NCI-H748 (cell line): ENCODE measurements around the gene CITED4.

Source experiments
- DNase-seq: peaks from one replicate; lab custom pipeline; 2025; ENCODE audit not compliant: unreplicated experiment; lab: John Stamatoyannopoulos, UW

The CITED4 gene

DNA sequence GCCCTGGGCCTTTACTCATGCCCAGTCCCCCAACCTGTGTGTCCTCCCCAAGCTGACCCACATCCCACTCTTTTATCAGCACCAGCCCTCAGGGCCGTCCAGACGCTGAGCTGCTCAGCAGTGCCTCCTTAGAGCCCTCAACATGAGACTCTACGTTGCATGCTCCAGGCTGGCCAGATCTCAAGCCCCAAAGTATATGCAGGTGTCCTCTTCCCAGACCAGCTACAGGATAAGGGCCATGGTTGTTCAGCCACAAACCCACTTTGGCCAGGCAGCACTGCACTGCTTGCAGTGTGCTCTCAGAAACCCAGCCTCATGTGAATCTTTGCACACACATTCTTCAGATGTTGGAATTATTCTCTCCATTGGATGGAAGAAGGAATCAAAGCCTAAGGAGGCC is 6.0 kb downstream of the CITED4 start:
- DNase-seq = no peak

DNA sequence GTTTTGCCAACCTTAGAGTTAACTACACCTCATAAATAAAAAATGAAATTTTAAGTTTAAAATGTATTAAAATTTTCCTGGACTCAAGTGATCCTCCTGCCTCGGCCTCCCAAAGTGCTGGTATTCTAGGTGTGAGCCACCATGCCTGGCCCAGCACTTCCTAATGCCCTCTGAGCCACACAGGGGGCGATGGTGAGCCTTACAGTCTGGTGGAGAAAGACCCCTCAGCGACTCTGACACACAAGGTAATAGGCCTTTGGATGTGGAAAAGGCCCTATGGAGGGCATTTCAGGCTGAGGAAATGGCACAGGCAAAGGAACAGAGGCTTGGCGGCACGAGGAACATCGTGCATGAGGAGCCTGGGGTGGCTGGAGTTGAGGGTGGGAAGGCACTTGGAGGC is 6.7 kb downstream of the CITED4 start:
- peak; percentile 79 for DNase-seq

DNA sequence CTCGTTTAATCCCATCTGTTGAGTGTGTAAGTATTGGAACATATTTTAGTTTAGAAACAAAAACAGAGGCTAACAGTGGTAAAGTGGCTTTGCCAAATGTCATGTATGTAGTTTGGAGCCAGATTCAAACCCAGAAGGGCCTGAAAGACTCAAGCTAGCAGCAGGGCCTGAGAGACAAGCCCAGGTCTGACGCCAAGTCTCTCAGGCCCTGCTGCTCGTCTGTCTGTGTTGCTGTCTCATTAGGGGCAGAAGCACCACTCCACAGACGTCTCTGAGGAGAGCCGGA is 8.3 kb downstream of the CITED4 start:
- DNase-seq = no peak

- no peak for DNase-seq
These were observed 8.9 kb downstream of the CITED4 start for GRCh38 chr1:40853113-40853884.

DNA sequence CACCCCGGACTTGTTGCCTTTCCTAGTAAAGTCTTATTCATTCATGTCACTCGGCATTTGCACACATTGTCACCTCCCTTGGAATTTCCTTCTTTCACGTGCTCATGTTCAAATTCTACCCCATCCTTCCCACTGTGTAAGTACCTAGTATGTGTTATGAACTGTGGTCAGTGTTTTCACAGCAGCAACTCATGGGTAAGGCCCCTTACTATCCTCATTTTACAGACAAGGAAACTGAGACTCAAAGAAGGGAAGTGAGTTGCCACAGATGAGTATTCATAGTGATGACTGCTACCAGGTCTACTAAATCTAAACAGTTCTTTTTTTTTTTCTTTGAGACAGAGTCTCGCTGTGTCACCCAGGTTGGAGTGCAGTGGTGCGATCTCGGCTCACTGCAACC is 10.5 kb downstream of the CITED4 start:
- DNase-seq = no peak

DNA sequence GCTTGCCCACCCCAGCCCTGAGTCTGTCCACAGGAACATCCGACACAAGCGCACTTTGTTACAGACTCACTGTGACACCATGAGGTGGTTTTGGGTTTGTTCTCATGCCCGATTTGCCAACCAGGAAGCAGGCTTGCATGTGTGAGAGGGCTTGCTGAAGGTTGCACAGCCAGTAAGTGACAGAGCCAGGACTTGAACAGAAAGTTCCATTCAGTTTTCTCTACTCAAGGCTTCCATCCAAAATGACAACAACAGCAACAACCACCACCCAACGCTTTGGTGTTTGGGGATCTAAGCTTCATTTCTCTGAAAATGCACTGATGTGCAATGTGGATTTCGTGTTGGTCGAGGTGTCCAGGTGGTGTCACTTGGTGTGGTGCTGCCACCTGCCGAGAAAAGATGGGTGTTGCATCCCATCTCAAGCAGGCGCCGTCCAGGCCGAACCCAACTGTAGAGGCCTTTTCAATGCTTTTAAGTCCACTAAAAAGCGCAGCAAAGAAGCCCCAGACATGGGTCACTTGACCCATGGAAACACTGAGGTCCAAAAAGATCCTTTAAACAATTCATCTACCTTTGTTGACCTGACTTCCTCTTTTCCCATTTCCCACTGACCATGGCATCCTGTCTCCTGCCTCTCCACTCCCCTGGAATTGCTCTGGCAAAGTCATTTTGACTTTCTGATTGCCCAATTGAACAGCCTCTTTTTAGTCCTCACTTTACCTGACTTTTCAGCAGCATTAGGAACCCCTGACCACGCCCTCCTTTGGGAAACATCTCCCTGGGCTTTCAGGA is 12.2 kb downstream of the CITED4 start:
- DNase-seq = peak; percentile 95

DNA sequence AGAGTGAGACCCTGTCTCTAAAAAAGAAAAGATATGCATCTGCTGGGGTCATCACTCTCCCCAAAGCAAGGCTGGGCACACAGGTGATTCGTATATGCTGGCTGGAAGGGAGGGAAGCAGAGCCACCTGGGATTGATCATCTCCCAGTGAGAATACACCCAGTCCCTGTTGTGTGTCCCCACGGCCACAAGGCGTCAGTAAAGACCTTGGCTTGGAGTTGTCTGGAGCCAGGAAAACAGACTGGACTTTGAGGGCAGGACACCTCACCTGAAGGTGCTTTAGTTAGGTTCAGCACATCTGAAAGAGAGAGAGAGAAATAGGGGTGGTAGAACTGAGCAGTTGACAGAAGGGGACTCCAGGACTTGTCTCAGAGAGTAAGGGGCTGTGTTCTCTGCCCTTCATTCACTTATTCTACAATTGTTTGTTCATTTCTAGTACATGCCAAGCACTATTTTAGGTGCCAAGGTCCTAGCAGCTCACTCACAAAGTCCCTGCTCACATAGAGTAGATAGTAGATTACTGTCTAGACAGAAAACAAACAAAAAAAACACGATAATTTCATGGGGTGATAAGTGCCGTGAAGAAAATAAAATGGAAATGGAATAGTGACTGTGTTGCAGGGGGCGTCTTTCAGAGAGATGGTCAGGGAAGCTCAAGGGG is 13.5 kb downstream of the CITED4 start:
- DNase-seq = peak; percentile 98

GRCh38 chr1:40847023-40847745 is 15.0 kb downstream of the CITED4 start:
- no peak for DNase-seq

DNA sequence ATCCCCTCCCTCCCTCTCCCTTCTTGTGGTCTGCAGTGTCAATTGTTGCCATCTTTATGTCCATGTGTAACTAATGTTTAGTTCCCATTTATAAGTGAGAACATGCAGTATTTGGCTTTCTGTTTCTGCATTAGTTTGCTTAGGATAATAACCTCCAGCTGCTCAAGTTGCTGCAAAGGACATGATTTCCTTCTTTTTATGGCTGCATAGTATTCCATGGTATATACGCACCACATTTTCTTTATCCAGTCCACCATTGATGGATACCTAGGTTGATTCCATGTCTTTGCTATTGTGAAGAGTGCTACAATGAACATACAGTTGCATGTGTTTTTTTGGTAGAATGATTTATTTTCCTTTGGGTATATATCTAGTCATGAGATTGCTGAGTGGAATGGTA is 16.3 kb downstream of the CITED4 start:
- no peak for DNase-seq

- no peak for DNase-seq
These were observed 17.0 kb downstream of the CITED4 start for GRCh38 chr1:40844887-40845878.

DNA sequence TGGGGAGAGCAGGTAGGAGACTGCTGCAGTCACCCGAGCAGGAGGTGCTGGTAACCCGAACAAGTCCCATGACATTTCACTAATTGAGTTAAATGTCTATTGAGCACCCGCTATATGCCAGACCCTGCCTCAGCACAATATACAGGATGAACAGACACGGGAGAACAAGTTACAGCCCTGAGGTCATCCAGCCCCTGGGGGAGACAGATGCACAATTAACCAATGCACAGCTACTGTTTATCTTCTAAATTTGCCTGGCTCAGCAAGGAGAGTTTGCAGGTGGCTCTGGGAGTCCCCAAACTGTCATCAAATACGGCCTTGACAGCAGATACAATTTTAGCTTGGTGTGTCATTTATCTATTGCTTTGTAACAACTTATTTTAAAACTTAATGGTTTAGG is 18.1 kb downstream of the CITED4 start:
- peak; percentile 68 for DNase-seq

- no peak for DNase-seq
These were observed 19.5 kb downstream of the CITED4 start for GRCh38 chr1:40842691-40843090.

DNA sequence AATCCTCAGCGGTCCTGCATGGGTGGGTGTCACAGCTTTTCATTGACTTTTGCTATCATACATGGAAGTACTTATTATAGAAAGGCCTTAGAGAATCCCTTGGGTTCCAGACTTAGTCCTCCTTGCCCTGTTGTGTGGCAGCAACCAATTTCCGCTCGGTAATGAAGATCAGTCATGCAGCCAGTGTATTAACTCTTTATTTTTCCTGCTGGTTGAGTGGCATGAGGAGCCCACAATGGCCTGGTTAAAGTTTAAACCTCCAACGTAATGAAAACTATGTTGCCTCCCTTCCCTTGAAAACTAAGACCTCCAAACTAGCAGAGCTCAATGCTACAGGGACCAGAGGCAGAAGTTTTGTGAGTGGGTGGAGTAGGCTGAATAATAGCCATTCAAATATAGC is 20.0 kb downstream of the CITED4 start:
- DNase-seq = no peak

DNA sequence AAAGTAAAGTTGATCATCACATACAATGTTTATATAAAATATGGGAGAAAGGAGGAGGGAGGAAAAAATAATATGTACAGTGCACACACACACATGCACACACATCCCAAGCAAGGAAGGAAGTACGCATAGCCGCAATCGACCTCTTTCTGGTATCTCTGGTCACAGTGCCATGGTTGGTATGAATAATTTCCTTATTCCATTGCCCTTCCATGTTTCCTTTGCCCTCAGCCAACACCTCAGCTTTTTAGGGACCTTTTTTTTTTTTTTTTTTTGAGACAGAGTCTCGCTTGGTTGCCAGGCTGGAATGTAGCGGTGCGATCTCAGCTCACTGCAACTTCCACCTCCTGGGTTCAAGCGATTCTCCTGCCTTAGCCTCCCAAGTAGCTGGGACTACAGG is 20.6 kb downstream of the CITED4 start:
- DNase-seq = no peak

DNA sequence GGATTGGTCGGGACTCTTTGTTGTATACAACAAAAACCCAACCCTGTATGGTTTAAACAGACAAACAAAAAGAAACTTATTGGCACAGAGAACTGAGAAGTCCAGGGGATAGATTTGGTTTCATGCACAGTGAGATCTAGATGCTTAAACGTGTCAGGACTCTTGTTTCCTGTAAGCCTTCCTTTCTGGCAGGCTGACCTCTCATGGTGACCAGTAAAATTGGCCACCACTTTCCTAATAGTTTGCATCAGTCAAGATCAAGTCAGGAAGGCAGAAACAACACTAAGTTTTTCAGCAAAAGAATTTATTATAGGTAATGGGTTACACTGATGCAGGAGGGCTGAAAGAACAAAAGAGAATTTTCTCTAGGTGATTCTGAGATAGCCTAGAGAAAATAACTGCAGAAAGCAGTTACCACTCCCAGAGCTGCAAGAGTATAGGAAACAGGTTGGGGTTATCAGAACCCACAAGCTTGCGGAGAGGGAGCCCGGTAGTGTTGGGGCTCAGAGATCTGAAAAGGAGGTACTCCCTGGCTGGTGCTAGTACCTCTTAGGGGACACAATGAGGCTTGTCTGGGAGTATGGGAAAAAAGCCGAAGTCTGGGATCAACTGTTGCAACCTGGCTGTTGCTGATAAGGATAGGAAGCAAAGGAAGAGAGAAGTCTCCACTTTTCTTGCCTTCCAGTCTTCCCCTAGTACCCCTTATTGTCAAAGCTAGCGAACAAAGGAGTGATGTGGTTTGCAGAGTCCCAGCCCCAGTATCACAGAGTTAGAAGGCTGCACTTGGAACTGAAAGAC is 21.4 kb downstream of the CITED4 start:
- no peak for DNase-seq

GRCh38 chr1:40839943-40840335 is 22.2 kb downstream of the CITED4 start:
- DNase-seq = no peak

- no peak for DNase-seq
These were observed 22.9 kb downstream of the CITED4 start for GRCh38 chr1:40838980-40839942.
